ENCODE measurements around the gene RHBDF2.

RHBDF2 gene

GRCh38 chr17:76469991-76470739 is 31.1 kb downstream of the RHBDF2 start:
- in situ Hi-C loops (cut with MboI; ENCODE audit: low pct_unique_long_range_greater_than_20kb, low sequenced_read_pairs) = no loop called here
- no peak for DNase-seq

- in situ Hi-C loops (cut with MboI; ENCODE audit: low pct_unique_long_range_greater_than_20kb, low sequenced_read_pairs) = no loop called here
- no peak for DNase-seq
Observed at GRCh38 chr17:76469076-76469990, 31.9 kb downstream of the RHBDF2 start.

GRCh38 chr17:76468634-76469010 is 32.6 kb downstream of the RHBDF2 start:
- in situ Hi-C loops (cut with MboI; ENCODE audit: low pct_unique_long_range_greater_than_20kb, low sequenced_read_pairs) = no loop called here
- no peak for DNase-seq

- in situ Hi-C loops (cut with MboI; ENCODE audit: low pct_unique_long_range_greater_than_20kb, low sequenced_read_pairs) = no loop called here
- no peak for DNase-seq
Observed at GRCh38 chr17:76467809-76468633, 33.2 kb downstream of the RHBDF2 start.

- in situ Hi-C loops (cut with MboI; ENCODE audit: low pct_unique_long_range_greater_than_20kb, low sequenced_read_pairs) = no loop called here
- DNase-seq = no peak
Observed at GRCh38 chr17:76467366-76467765, 33.9 kb downstream of the RHBDF2 start, which contains the start of gene AANAT. AANAT (plus strand) TSS chr17:76467603; CDS start chr17:76468747, 1,144 bp downstream.

GRCh38 chr17:76466775-76467130 is 34.5 kb downstream of the RHBDF2 start:
- in situ Hi-C loops (cut with MboI; ENCODE audit: low pct_unique_long_range_greater_than_20kb, low sequenced_read_pairs) = no loop called here

GRCh38 chr17:76462556-76463290 is 38.5 kb downstream of the RHBDF2 start:
- in situ Hi-C loops (cut with MboI; ENCODE audit: low pct_unique_long_range_greater_than_20kb, low sequenced_read_pairs) = no loop called here
- no peak for DNase-seq

More at GRCh38 chr17:76466775-76467130, 34.5 kb downstream of the RHBDF2 start:
- no peak for DNase-seq

- no peak for DNase-seq
- in situ Hi-C loops (cut with MboI; ENCODE audit: low pct_unique_long_range_greater_than_20kb, low sequenced_read_pairs) = no loop called here
Observed at GRCh38 chr17:76461765-76462555, 39.3 kb downstream of the RHBDF2 start.

GRCh38 chr17:76459674-76460073 is 41.5 kb downstream of the RHBDF2 start:
- DNase-seq = no peak
- in situ Hi-C loops (cut with MboI; ENCODE audit: low pct_unique_long_range_greater_than_20kb, low sequenced_read_pairs) = no loop called here

GRCh38 chr17:76458580-76459490 is 42.4 kb downstream of the RHBDF2 start:
- in situ Hi-C loops (cut with MboI; ENCODE audit: low pct_unique_long_range_greater_than_20kb, low sequenced_read_pairs) = no loop called here
- DNase-seq = peak; percentile 40

- in situ Hi-C loops (cut with MboI; ENCODE audit: low pct_unique_long_range_greater_than_20kb, low sequenced_read_pairs) = no loop called here
- DNase-seq = no peak
Observed at GRCh38 chr17:76453431-76453743, 47.8 kb downstream of the RHBDF2 start.

GRCh38 chr17:76452660-76453430 is 48.4 kb downstream of the RHBDF2 start, which contains the start of gene UBE2O:
UBE2O (minus strand) TSS chr17:76453152; CDS start chr17:76453141, 11 bp downstream.
- in situ Hi-C loops (cut with MboI; ENCODE audit: low pct_unique_long_range_greater_than_20kb, low sequenced_read_pairs) = no loop called here
- DNase-seq = peak; percentile 91

- peak; percentile 13 for DNase-seq
- in situ Hi-C loops (cut with MboI; ENCODE audit: low pct_unique_long_range_greater_than_20kb, low sequenced_read_pairs) = no loop called here
Observed at GRCh38 chr17:76452127-76452659, 49.0 kb downstream of the RHBDF2 start.

- in situ Hi-C loops (cut with MboI; ENCODE audit: low pct_unique_long_range_greater_than_20kb, low sequenced_read_pairs) = no loop called here
- no peak for DNase-seq
Observed at GRCh38 chr17:76451506-76451905, 49.7 kb downstream of the RHBDF2 start.

GRCh38 chr17:76449126-76449525 is 52.1 kb downstream of the RHBDF2 start:
- in situ Hi-C loops (cut with MboI; ENCODE audit: low pct_unique_long_range_greater_than_20kb, low sequenced_read_pairs) = no loop called here
- DNase-seq = no peak

GRCh38 chr17:76447931-76448652 is 53.1 kb downstream of the RHBDF2 start:
- DNase-seq = no peak
- in situ Hi-C loops (cut with MboI; ENCODE audit: low pct_unique_long_range_greater_than_20kb, low sequenced_read_pairs) = no loop called here

Measured in KBM-7 (cell line).